Measurements from ENCODE around the gene ITSN1. TPM values are rescaled to one million over a fixed set of nuclear protein-coding genes. Genes with fewer than 3 reads are reported as not detected.

Gene ITSN1
- total and polyA plus RNA-seq, 2 experiments from 2014 or later, result 77.9 to 95.7 TPM

GRCh38 chr21:33736569-33736968 lies 94.3 kb downstream of the ITSN1 start:
- H2AFZ ChIP-seq, result no peak overlapping the region
- Mint-ChIP-seq H3K27ac (no peak overlapping the region), H3K9me3 (no peaks in the 10 kb centered on the region), H3K4me1 (peaks cover 9% of the 10 kb centered on the region; the same call in 2 of the 3 replicates), H3K36me3 (ENCODE audit: low read depth) (peaks cover 20% of the 10 kb centered on the region; the same call in 2 of the 3 replicates), H3K4me3 (no peak overlapping the region), H3K27me3 (ENCODE audit: insufficient read depth, low read depth, poor library complexity) (no peaks in the 10 kb centered on the region)
- no peak overlapping the region for H3K4me3 ChIP-seq
- DNase-seq (ENCODE audit: low spot score) (no peak), ATAC-seq (no peak)
- H3K4me2 ChIP-seq, result no peak overlapping the region
- no peaks in the 10 kb centered on the region for H3F3A ChIP-seq (replicated peaks; ENCODE audit: low read depth)
- H4K20me1 ChIP-seq (replicated peaks; ENCODE audit: insufficient read depth), result peaks cover 4% of the 10 kb centered on the region; the same call in 1 of the 2 replicates
- TF ChIP-seq REST (IDR thresholded peaks at IDR 0.05; ENCODE audit: unreplicated experiment), result no peak
- TF ChIP-seq, protein P1, sequence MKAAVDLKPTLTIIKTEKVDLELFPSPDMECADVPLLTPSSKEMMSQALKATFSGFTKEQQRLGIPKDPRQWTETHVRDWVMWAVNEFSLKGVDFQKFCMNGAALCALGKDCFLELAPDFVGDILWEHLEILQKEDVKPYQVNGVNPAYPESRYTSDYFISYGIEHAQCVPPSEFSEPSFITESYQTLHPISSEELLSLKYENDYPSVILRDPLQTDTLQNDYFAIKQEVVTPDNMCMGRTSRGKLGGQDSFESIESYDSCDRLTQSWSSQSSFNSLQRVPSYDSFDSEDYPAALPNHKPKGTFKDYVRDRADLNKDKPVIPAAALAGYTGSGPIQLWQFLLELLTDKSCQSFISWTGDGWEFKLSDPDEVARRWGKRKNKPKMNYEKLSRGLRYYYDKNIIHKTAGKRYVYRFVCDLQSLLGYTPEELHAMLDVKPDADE (IDR thresholded peaks at IDR 0.05), result no peak
- no peak for TF ChIP-seq EZH2 (IDR thresholded peaks at IDR 0.05; ENCODE audit: low read depth, unreplicated experiment)
- no peak for TF ChIP-seq ZNF331 (CRISPR knock-in tag; IDR thresholded peaks at IDR 0.05; ENCODE audit: low read depth)
- no peak for TF ChIP-seq ZNF114 (CRISPR knock-in tag; IDR thresholded peaks at IDR 0.05)
- TF ChIP-seq JUNB (IDR thresholded peaks at IDR 0.05; ENCODE audit: unreplicated experiment), result no peak
- no peak for TF ChIP-seq CREB1 (CRISPR knock-in tag; IDR thresholded peaks at IDR 0.05; ENCODE audit: low read depth)
- no peak for TF ChIP-seq POLR2AphosphoS5 (IDR thresholded peaks at IDR 0.05; ENCODE audit: low read depth)
- TF ChIP-seq STAT1 (IDR thresholded peaks at IDR 0.05; ENCODE audit: unreplicated experiment), result no peak
- TF ChIP-seq, protein P2, sequence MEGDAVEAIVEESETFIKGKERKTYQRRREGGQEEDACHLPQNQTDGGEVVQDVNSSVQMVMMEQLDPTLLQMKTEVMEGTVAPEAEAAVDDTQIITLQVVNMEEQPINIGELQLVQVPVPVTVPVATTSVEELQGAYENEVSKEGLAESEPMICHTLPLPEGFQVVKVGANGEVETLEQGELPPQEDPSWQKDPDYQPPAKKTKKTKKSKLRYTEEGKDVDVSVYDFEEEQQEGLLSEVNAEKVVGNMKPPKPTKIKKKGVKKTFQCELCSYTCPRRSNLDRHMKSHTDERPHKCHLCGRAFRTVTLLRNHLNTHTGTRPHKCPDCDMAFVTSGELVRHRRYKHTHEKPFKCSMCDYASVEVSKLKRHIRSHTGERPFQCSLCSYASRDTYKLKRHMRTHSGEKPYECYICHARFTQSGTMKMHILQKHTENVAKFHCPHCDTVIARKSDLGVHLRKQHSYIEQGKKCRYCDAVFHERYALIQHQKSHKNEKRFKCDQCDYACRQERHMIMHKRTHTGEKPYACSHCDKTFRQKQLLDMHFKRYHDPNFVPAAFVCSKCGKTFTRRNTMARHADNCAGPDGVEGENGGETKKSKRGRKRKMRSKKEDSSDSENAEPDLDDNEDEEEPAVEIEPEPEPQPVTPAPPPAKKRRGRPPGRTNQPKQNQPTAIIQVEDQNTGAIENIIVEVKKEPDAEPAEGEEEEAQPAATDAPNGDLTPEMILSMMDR (conservative IDR thresholded peaks at IDR 0.05; ENCODE audit: low read depth in 2 of 2), result no peak
- H3K27me3 ChIP-seq (ENCODE audit: insufficient read depth), result no peaks in the 10 kb centered on the region
- H3K9me2 ChIP-seq (ENCODE audit: insufficient read depth), result no peaks in the 10 kb centered on the region
- peaks cover 9% of the 10 kb centered on the region for H3K79me2 ChIP-seq (replicated peaks; ENCODE audit: insufficient read depth)
- H3K4me1 ChIP-seq (ENCODE audit: insufficient read depth), result peaks cover 8% of the 10 kb centered on the region
- H3K36me3 ChIP-seq (ENCODE audit: insufficient read depth), result no peaks in the 10 kb centered on the region
- H3K27ac ChIP-seq (ENCODE audit: low read depth), result no peak overlapping the region
